Inflammatory macrophage (primary cell): Measurements from ENCODE around the gene THRSP.

Experiments used
- DNase-seq, 2 donors: peaks; one replicate each; pipeline ENCODE4 v3.0.0-alpha.2; 2020 to 2022

The THRSP gene

GRCh38 chr11:78100261-78100660, 36.6 kb downstream of the THRSP start:
- no peak for DNase-seq

GRCh38 chr11:78100676-78101472, 37.2 kb downstream of the THRSP start:
- no peak for DNase-seq

- DNase-seq = no peak
Observed at GRCh38 chr11:78109081-78110015, 45.7 kb downstream of the THRSP start.

GRCh38 chr11:78110351-78110750, 46.7 kb downstream of the THRSP start:
- DNase-seq = no peak

GRCh38 chr11:78110830-78111229, 47.2 kb downstream of the THRSP start:
- no peak for DNase-seq

GRCh38 chr11:78111298-78111697, 47.6 kb downstream of the THRSP start:
- DNase-seq = no peak

- no peak for DNase-seq
Observed at GRCh38 chr11:78112582-78113275, 49.1 kb downstream of the THRSP start.
